HEK293 (cell line): ENCODE results near the gene VAV2.

ENCODE experiments used
- CTCF ChIA-PET: fragments of 350-600 bp; formaldehyde crosslinking; extraction: SDS; loops from one replicate; lab custom pipeline; 2021; ENCODE audit warnings: antibody characterized with exemption; lab: Yijun Ruan, JAX
- POLR2A ChIA-PET: fragments of 300-600 bp; formaldehyde crosslinking; extraction: SDS; loops from one replicate; lab custom pipeline; 2020; ENCODE audit warnings: antibody characterized with exemption, inconsistent platforms; lab: Yijun Ruan, JAX
- H3K27ac ChIP-seq: fragments of 200-500 bp; sonication (Bioruptor generic); 2 replicates; pipeline ENCODE4 v1.5.1; 2014; ENCODE audit warnings: low read depth, low read length, control low read depth, inconsistent platforms; ENCODE audit errors: extremely low read depth
- H3K36me3 ChIP-seq, 2 experiments: fragments of 200-500 bp in 1 of 2; sonication (Bioruptor generic) in 1 of 2; 1 replicate in 1 of 2; 2 replicates in 1 of 2; pipeline ENCODE4 v1.5.1; 2014 to 2017; ENCODE audit warnings: inconsistent platforms in 2 of 2, low read length in 2 of 2; ENCODE audit not compliant: control insufficient read depth in 2 of 2, insufficient read depth in 1 of 2
- H3K4me1 ChIP-seq: fragments of 200-500 bp; sonication (Bioruptor generic); 2 replicates; pipeline ENCODE4 v1.5.1; 2014; ENCODE audit warnings: mild to moderate bottlenecking, low read length, inconsistent platforms; ENCODE audit not compliant: control insufficient read depth, insufficient read depth
- H3K4me3 ChIP-seq: 2 replicates; pipeline ENCODE4 v1.5.1; 2011; ENCODE audit warnings: low read depth, mild to moderate bottlenecking, control low read depth, low read length, moderate library complexity
- H3K9me3 ChIP-seq: fragments of 200-500 bp; sonication (Bioruptor generic); 2 replicates; pipeline ENCODE4 v1.5.1; 2014; ENCODE audit warnings: low read depth, low read length, inconsistent platforms; ENCODE audit not compliant: control insufficient read depth, insufficient read depth
- HIC1 ChIP-seq: fragments of 450-650 bp; formaldehyde crosslinking; IDR thresholded peaks from 2 replicates; pipeline ENCODE4 v1.5.1; 2016; ENCODE audit warnings: missing biosample characterization, missing genetic modification characterization
- KLF10 ChIP-seq: fragments of 450-650 bp; IDR thresholded peaks from 2 replicates; pipeline ENCODE4 v1.5.1; 2018; ENCODE audit warnings: missing biosample characterization, mild to moderate bottlenecking, missing genetic modification characterization
- OSR2 ChIP-seq: fragments of 450-650 bp; formaldehyde crosslinking; IDR thresholded peaks from 2 replicates; pipeline ENCODE4 v1.5.1; 2016; ENCODE audit warnings: missing biosample characterization, missing genetic modification characterization
- PRDM4 ChIP-seq: fragments of 450-650 bp; formaldehyde crosslinking; IDR thresholded peaks from 2 replicates; pipeline ENCODE4 v1.5.1; 2017; ENCODE audit warnings: missing biosample characterization, missing genetic modification characterization
- ZFP69B ChIP-seq: fragments of 450-650 bp; formaldehyde crosslinking; IDR thresholded peaks from 2 replicates; pipeline ENCODE4 v1.5.1; 2016; ENCODE audit warnings: missing biosample characterization, missing genetic modification characterization
- ZNF133 ChIP-seq: fragments of 450-650 bp; formaldehyde crosslinking; IDR thresholded peaks from 2 replicates; pipeline ENCODE4 v1.5.1; 2016; ENCODE audit warnings: missing biosample characterization, missing genetic modification characterization
- ZNF169 ChIP-seq: fragments of 450-650 bp; formaldehyde crosslinking; IDR thresholded peaks from 2 replicates; pipeline ENCODE4 v1.5.1; 2016; ENCODE audit warnings: missing biosample characterization, missing genetic modification characterization
- ZNF175 ChIP-seq: fragments of 450-650 bp; formaldehyde crosslinking; IDR thresholded peaks from 2 replicates; pipeline ENCODE4 v1.5.1; 2016; ENCODE audit warnings: missing biosample characterization, missing genetic modification characterization
- ZNF211 ChIP-seq: fragments of 450-650 bp; formaldehyde crosslinking; IDR thresholded peaks from 2 replicates; pipeline ENCODE4 v1.5.1; 2016; ENCODE audit warnings: low read depth, missing biosample characterization, missing genetic modification characterization
- ZNF223 ChIP-seq: fragments of 450-650 bp; formaldehyde crosslinking; IDR thresholded peaks from 2 replicates; pipeline ENCODE4 v1.5.1; 2016; ENCODE audit warnings: missing biosample characterization, missing genetic modification characterization
- ZNF24 ChIP-seq: fragments of 450-650 bp; formaldehyde crosslinking; IDR thresholded peaks from 2 replicates; pipeline ENCODE4 v1.5.1; 2016; ENCODE audit warnings: missing biosample characterization, missing genetic modification characterization
- ZNF366 ChIP-seq: fragments of 450-650 bp; formaldehyde crosslinking; conservative IDR thresholded peaks from 2 replicates; pipeline ENCODE4 v1.5.1; 2016; ENCODE audit warnings: missing biosample characterization, missing genetic modification characterization
- ZNF518A ChIP-seq: fragments of 450-650 bp; formaldehyde crosslinking; conservative IDR thresholded peaks from 2 replicates; pipeline ENCODE4 v1.5.1; 2016; ENCODE audit warnings: low read depth, missing biosample characterization, missing genetic modification characterization
- ZNF521 ChIP-seq: fragments of 450-650 bp; formaldehyde crosslinking; IDR thresholded peaks from 2 replicates; pipeline ENCODE4 v1.5.1; 2017; ENCODE audit warnings: missing biosample characterization, mild to moderate bottlenecking, missing genetic modification characterization
- ZNF837 ChIP-seq: fragments of 450-650 bp; formaldehyde crosslinking; IDR thresholded peaks from 2 replicates; pipeline ENCODE4 v1.5.1; 2016; ENCODE audit warnings: missing biosample characterization, missing genetic modification characterization
- ZSCAN4 ChIP-seq: fragments of 450-650 bp; formaldehyde crosslinking; IDR thresholded peaks from 2 replicates; pipeline ENCODE4 v1.5.1; 2017; ENCODE audit warnings: missing biosample characterization, missing genetic modification characterization

VAV2 gene

GRCh38 chr9:133999851-134000265 is 7.7 kb upstream of the VAV2 start:
- Histone ChIP-seq H3K4me1 (no peaks in the 10 kb centered on the region), H3K27ac (no peak overlapping the region), H3K4me3 (no peak overlapping the region), H3K36me3 (no peaks in the 10 kb centered on the region), H3K9me3 (no peaks in the 10 kb centered on the region)
- TF ChIP-seq ZFP69B (tag by site-specific recombination), result no peak
- no peak for TF ChIP-seq ZNF837 (tag by site-specific recombination)
- no peak for TF ChIP-seq ZNF24 (tag by site-specific recombination)
- no peak for TF ChIP-seq ZNF223
- no peak for TF ChIP-seq ZNF175 (tag by site-specific recombination)
- no peak for TF ChIP-seq KLF10 (tag by site-specific recombination)
- no peak for TF ChIP-seq ZNF133 (tag by site-specific recombination)
- no peak for TF ChIP-seq HIC1 (tag by site-specific recombination)
- no peak for TF ChIP-seq ZNF169 (tag by site-specific recombination)
- no peak for TF ChIP-seq PRDM4 (tag by site-specific recombination)
- TF ChIP-seq ZNF518A, result no peak
- no peak for TF ChIP-seq ZNF211
- TF ChIP-seq ZNF366 (tag by site-specific recombination), result no peak
- no peak for TF ChIP-seq ZNF521
- no peak for TF ChIP-seq OSR2 (tag by site-specific recombination)
- TF ChIP-seq ZSCAN4, result no peak
- ChIA-PET CTCF (interaction anchor here (0.6 to 2.4 kb wide), 5 partner anchors 45 to 218 kb away, joined by 3 to 9 read pairs (median 5); no protein-coding TSS in a partner anchor), POLR2A (no interaction called here)
